Measurements from ENCODE around the gene STUB1. TPM values are rescaled to one million over a fixed set of nuclear protein-coding genes. Genes with fewer than 3 reads are reported as not detected.

Gene STUB1
- total RNA-seq, 1 experiment from 2014 or later: 102 TPM

GRCh38 chr16:666572-666971, 13.6 kb upstream of the STUB1 start:
- TF ChIP-seq CTCF (conservative IDR thresholded peaks at IDR 0.05): no peak

More at GRCh38 chr16:666572-666971, 13.6 kb upstream of the STUB1 start:
- Histone ChIP-seq H4K5ac (ENCODE audit: insufficient read length, low read depth, low read length) (no peak overlapping the region), H3K4me2 (ENCODE audit: insufficient read depth, insufficient read length, low read length) (no peak overlapping the region), H2BK5ac (ENCODE audit: insufficient read length, low read length) (no peak overlapping the region), H4K91ac (ENCODE audit: insufficient read length, low read depth, low read length) (no peak overlapping the region), H2BK12ac (ENCODE audit: insufficient read length, low read depth, low read length) (no peak overlapping the region), H3K27me3 (ENCODE audit: insufficient read depth, low read length) (no peaks in the 10 kb centered on the region), H3K79me1 (ENCODE audit: insufficient read depth, low read depth, low read length, poor library complexity, severe bottlenecking) (no peaks in the 10 kb centered on the region), H3K9ac (ENCODE audit: extremely low read depth, insufficient read length, low read length) (no peak overlapping the region), H2BK20ac (ENCODE audit: low read depth, low read length, poor library complexity, severe bottlenecking) (no peak overlapping the region), H3T11ph (ENCODE audit: low read length) (no peak overlapping the region), H2BK120ac (ENCODE audit: low read depth, low read length, poor library complexity, severe bottlenecking) (no peak overlapping the region), H3K27ac (ENCODE audit: insufficient read length, low read depth, low read length) (no peak overlapping the region), H2AK5ac (ENCODE audit: insufficient read length, low read length) (no peak overlapping the region), H3K4ac (ENCODE audit: low read depth, low read length) (no peak overlapping the region), H2BK15ac (ENCODE audit: low read depth, low read length) (no peak overlapping the region), H3K23me2 (ENCODE audit: insufficient read length, low read depth, low read length, poor library complexity, severe bottlenecking) (no peaks in the 10 kb centered on the region), H3K79me2 (ENCODE audit: insufficient read depth, low read length) (no peaks in the 10 kb centered on the region; the same call in 1 of the 2 replicates), H3K4me1 (ENCODE audit: insufficient read depth, low read length) (no peaks in the 10 kb centered on the region), H4K8ac (replicated peaks; ENCODE audit: insufficient read length, low read depth, low read length) (no peak overlapping the region), H3K14ac (ENCODE audit: insufficient read depth, low read length) (no peak overlapping the region), H3K23ac (ENCODE audit: insufficient read length, low read depth, low read length) (no peak overlapping the region), H3K9me3 (ENCODE audit: control insufficient read depth, low read depth, low read length) (no peaks in the 10 kb centered on the region), H3K56ac (ENCODE audit: insufficient read length, low read depth, low read length) (no peak overlapping the region), H2AFZ (ENCODE audit: low read length) (no peak overlapping the region), H3K18ac (ENCODE audit: insufficient read length, low read depth, low read length) (no peak overlapping the region), H4K20me1 (ENCODE audit: control insufficient read depth, insufficient read depth, insufficient read length) (no peaks in the 10 kb centered on the region)
- Mint-ChIP-seq H3K36me3 (ENCODE audit: insufficient read depth in 1 of 3, low read depth in 3 of 3) (peaks cover 8 to 28% (median 26%) of the 10 kb centered on the region in 3 experiments; a peak in 6 of 7 replicates), H3K9me3 (no peaks in the 10 kb centered on the region), H3K4me1 (peaks cover 2% of the 10 kb centered on the region in 2 experiments; a peak in 3 of 4 replicates), H3K4me3 (no peak overlapping the region), H3K27me3 (ENCODE audit: low read depth) (no peaks in the 10 kb centered on the region), H3K27ac (no peak overlapping the region)
- no CpG with 5 or more reads among the region's 13 CpGs for WGBS (ENCODE audit: extremely low coverage, insufficient read length, low lambda C conversion rate)
- no peak for DNase-seq

All from H9 (cell line).